Liver (tissue), 9 donors: ENCODE measurements around the gene FLNA. TPM values are rescaled to one million over a fixed set of nuclear protein-coding genes. Genes with fewer than 3 reads are reported as not detected.

ENCODE experiments used
- DNase-seq: peaks from one replicate; pipeline ENCODE4 v3.0.0-alpha.2; 2017; ENCODE audit warnings: low spot score
- H3K27ac ChIP-seq, 2 donors: one replicate each; pipeline ENCODE4 v1.7.0; 2013; ENCODE audit warnings: inconsistent platforms in 2 of 2, low read length in 2 of 2, control low read depth in 1 of 2, low read depth in 1 of 2, mild to moderate bottlenecking in 1 of 2
- H3K27me3 ChIP-seq, 4 donors: one replicate each; pipeline versions ENCODE4 v1.6.1 to v1.7.0; 2013; ENCODE audit warnings: low read length in 3 of 4, inconsistent platforms in 1 of 4, mild to moderate bottlenecking in 1 of 4, moderate library complexity in 1 of 4; ENCODE audit not compliant: control insufficient read depth in 4 of 4, insufficient read depth in 4 of 4
- H3K36me3 ChIP-seq, 4 donors: one replicate each; pipeline versions ENCODE4 v1.6.1 to v1.7.0; 2013; ENCODE audit warnings: low read length in 3 of 4, mild to moderate bottlenecking in 3 of 4, low read depth in 1 of 4, moderate library complexity in 1 of 4; ENCODE audit not compliant: control insufficient read depth in 4 of 4, insufficient read depth in 3 of 4
- H3K4me1 ChIP-seq, 4 donors: one replicate each; pipeline versions ENCODE4 v1.6.1 to v1.7.0; 2013; ENCODE audit warnings: low read length in 3 of 4, mild to moderate bottlenecking in 3 of 4, moderate library complexity in 1 of 4; ENCODE audit not compliant: control insufficient read depth in 4 of 4, insufficient read depth in 4 of 4
- H3K4me3 ChIP-seq, 3 donors: one replicate each; pipeline versions ENCODE4 v1.6.1 to v1.7.0; 2013; ENCODE audit warnings: low read length in 3 of 3, control low read depth in 1 of 3, low read depth in 1 of 3, mild to moderate bottlenecking in 1 of 3
- H3K9ac ChIP-seq, 2 donors: one replicate each; pipeline ENCODE4 v1.7.0; 2013; ENCODE audit warnings: low read length in 2 of 2, mild to moderate bottlenecking in 2 of 2, moderate library complexity in 2 of 2, control low read depth in 1 of 2, low read depth in 1 of 2
- H3K9me3 ChIP-seq, 4 donors: one replicate each; pipeline versions ENCODE4 v1.6.1 to v1.7.0; 2013; ENCODE audit warnings: low read length in 3 of 4; ENCODE audit not compliant: control insufficient read depth in 4 of 4
- ATF3 ChIP-seq: IDR thresholded peaks from 2 replicates; pipeline ENCODE4 v1.6.1; 2016; ENCODE audit warnings: antibody characterized with exemption
- CTCF ChIP-seq: fragments of 150-350 bp; IDR thresholded peaks from 2 replicates; pipeline ENCODE4 v1.5.1; 2017; ENCODE audit warnings: improper control_type of control experiment, low read depth, low read length; ENCODE audit not compliant: missing input control
- EGR1 ChIP-seq, 2 donors: IDR thresholded peaks; 2 replicates each; pipeline ENCODE4 v1.6.1; 2016 to 2018; ENCODE audit warnings: antibody characterized with exemption in 2 of 2, low read depth in 2 of 2
- FOXA1 ChIP-seq: IDR thresholded peaks from 2 replicates; pipeline ENCODE4 v1.6.1; 2016; ENCODE audit warnings: antibody characterized with exemption
- FOXA2 ChIP-seq: IDR thresholded peaks from 2 replicates; pipeline ENCODE4 v1.6.1; 2016; ENCODE audit warnings: antibody characterized with exemption
- GABPA ChIP-seq, 2 donors: IDR thresholded peaks in 1 of 2; conservative IDR thresholded peaks in 1 of 2; 2 replicates each; pipeline ENCODE4 v1.6.1; 2016; ENCODE audit warnings: antibody characterized with exemption in 2 of 2, mild to moderate bottlenecking in 1 of 2, moderate library complexity in 1 of 2
- HNF4A ChIP-seq, 2 donors: conservative IDR thresholded peaks; 2 replicates each; pipeline ENCODE4 v1.6.1; 2016; ENCODE audit warnings: antibody characterized with exemption in 2 of 2, mild to moderate bottlenecking in 2 of 2
- JUND ChIP-seq, 2 donors: IDR thresholded peaks; 2 replicates each; pipeline ENCODE4 v1.6.1; 2016; ENCODE audit warnings: antibody characterized with exemption in 2 of 2
- NR2F2 ChIP-seq: IDR thresholded peaks from 2 replicates; pipeline ENCODE4 v1.6.1; 2016; ENCODE audit warnings: antibody characterized with exemption
- RAD21 ChIP-seq, 2 donors: IDR thresholded peaks; 2 replicates each; pipeline ENCODE4 v1.6.1; 2016; ENCODE audit warnings: antibody characterized with exemption in 2 of 2, mild to moderate bottlenecking in 2 of 2
- REST ChIP-seq: IDR thresholded peaks from 2 replicates; pipeline ENCODE4 v1.6.1; 2016; ENCODE audit warnings: antibody characterized with exemption, mild to moderate bottlenecking
- RXRA ChIP-seq, 2 donors: IDR thresholded peaks; 2 replicates each; pipeline ENCODE4 v1.6.1; 2017 to 2018; ENCODE audit warnings: antibody characterized with exemption in 2 of 2, mild to moderate bottlenecking in 1 of 2
- SP1 ChIP-seq: IDR thresholded peaks from 2 replicates; pipeline ENCODE4 v1.6.1; 2018; ENCODE audit warnings: antibody characterized with exemption, mild to moderate bottlenecking
- TAF1 ChIP-seq: conservative IDR thresholded peaks from 2 replicates; pipeline ENCODE4 v1.6.1; 2016; ENCODE audit warnings: antibody characterized with exemption, mild to moderate bottlenecking
- YY1 ChIP-seq: IDR thresholded peaks from 2 replicates; pipeline ENCODE4 v1.6.1; 2016; ENCODE audit warnings: antibody characterized with exemption, mild to moderate bottlenecking
- ZBTB33 ChIP-seq: IDR thresholded peaks from 2 replicates; pipeline ENCODE4 v1.6.1; 2016; ENCODE audit warnings: antibody characterized with exemption
- WGBS: extraction: QIAGEN DNeasy Blood & Tissue Kit; methylation state at CpG from one replicate; pipeline ENCODE4 v1.1.7; 2013; 5-methylcytosine and 5-hydroxymethylcytosine counted together
- polyA plus RNA-seq, 2 donors: library from polyadenylated mRNA; stranded (reverse) in 1 of 2; unstranded in 1 of 2; fragments of 200-250 nt in 1 of 2; fragments of >200 nt in 1 of 2; fragmentation: Nextera tagmentation in 1 of 2; extraction: Ambion mirVana in 1 of 2; gene quantifications; one replicate each; pipeline versions ENCODE4 v1.2.1 to v1.2.3, GENCODE V29; 2013 to 2015
- total RNA-seq, 2 donors: library from RNA; depleted of rRNA; stranded (reverse); fragments of >200 nt; gene quantifications; one replicate each; pipeline ENCODE4 v1.2.3, GENCODE V29; 2014
- TF ChIP-seq, protein P1 (sequence below): IDR thresholded peaks from 2 replicates; pipeline ENCODE4 v1.6.1; 2016; ENCODE audit warnings: antibody characterized with exemption
- donor health status: healthy.
- donor health status: healthy.
- donor health status: healthy.
- donor health status: healthy.
- donor health status: healthy.

FLNA gene
- total and polyA plus RNA-seq, 4 donors: 23.4 to 152 (median 118) TPM

DNA sequence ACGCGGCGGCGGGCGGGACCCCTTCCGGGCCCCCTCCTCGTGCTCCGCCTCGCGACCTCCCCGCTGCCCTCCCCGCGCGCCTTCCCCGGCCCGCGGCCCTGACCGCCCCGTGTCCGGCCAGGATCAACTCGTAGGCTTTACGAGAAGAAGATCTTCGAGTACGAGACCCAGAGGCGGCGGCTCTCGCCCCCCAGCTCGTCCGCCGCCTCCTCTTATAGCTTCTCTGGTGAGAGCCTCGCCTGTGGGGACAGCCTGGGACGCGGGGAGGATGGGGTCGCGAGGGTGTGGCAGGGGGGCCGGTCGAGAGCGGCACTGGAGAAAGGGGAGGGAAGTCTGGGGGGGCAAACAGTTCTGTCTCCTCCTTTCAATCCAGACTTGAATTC, 5.1 kb upstream of the FLNA start:
- under 1% methylated on average over 38 of the region's 38 CpGs for WGBS
- DNase-seq: no peak

DNA sequence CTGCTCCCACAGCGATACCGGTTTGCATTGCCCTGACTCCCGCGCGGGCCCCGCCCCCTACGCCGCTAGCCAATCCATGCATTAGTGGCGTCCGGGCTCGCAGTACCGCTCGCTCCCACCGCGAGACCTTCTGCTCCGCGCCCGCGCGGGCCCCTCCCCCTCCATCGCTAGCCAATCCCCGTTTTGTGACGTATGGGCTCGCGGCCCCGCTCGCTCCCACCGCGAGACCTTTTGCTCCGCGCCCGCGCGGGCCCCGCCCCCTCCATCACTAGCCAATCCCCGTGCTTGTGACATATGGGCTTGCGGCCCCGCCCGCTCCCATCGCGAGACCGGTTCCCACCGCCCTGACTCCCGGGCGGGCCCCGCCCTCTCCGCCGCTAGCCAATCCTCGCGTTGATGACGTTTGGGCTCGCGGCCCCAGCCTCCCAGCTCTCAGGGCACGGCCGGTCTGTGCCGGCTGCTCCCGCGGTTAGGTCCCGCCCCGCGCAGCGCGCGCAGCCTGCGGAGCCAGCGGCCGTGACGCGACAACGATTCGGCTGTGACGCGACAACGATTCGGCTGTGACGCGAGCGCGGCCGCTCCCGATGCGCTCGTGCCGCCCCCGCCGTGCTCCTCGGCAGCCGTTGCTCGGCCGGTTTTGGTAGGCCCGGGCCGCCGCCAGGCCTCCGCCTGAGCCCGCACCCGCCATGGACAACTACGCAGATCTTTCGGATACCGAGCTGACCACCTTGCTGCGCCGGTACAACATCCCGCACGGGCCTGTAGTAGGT, 4.5 kb upstream of the FLNA start, which contains the start of gene EMD:
TSS of gene EMD (plus strand) at position 497 of the 770 bp plus-strand sequence. CDS start at position 687, 190 bp downstream.
- under 1% methylated on average over 103 of the region's 103 CpGs for WGBS

More for the DNA sequence above, 5.1 kb upstream of the FLNA start:
- Histone ChIP-seq H3K27ac (peak overlapping the region; percentile 96 to 98), H3K4me3 (peak overlapping the region; percentile 69 to 78 (median 72)), H3K9me3 (no peaks in the 10 kb centered on the region), H3K9ac (peak overlapping the region; percentile 87 to 91), H3K27me3 (no peaks in the 10 kb centered on the region), H3K36me3 (no peaks in the 10 kb centered on the region), H3K4me1 (peaks cover 6 to 11% (median 7%) of the 10 kb centered on the region in 4 donors)
- TF ChIP-seq RXRA (IDR thresholded peaks at IDR 0.05): no peak
- no peak for TF ChIP-seq RAD21 (IDR thresholded peaks at IDR 0.05)
- TF ChIP-seq ZBTB33: no peak
- no peak for TF ChIP-seq SP1
- TF ChIP-seq HNF4A (conservative IDR thresholded peaks at IDR 0.05): no peak
- TF ChIP-seq YY1: no peak

More for the DNA sequence above, 4.5 kb upstream of the FLNA start, which contains the start of gene EMD:
- peak; percentile 96 for DNase-seq
- Histone ChIP-seq H3K4me1 (peaks cover 4 to 11% (median 7%) of the 10 kb centered on the region in 4 donors), H3K4me3 (peak within 1 kb of the TSS; percentile 69 to 78 (median 72)), H3K9ac (peak within 1 kb of the TSS; percentile 87 to 91), H3K9me3 (no peaks in the 10 kb centered on the region), H3K27me3 (no peaks in the 10 kb centered on the region), H3K27ac (peak within 1 kb of the TSS; percentile 96 to 98), H3K36me3 (no peaks in the 10 kb centered on the region)
- TF ChIP-seq ATF3 (no peak), ZBTB33 (peak; percentile 98), JUND (IDR thresholded peaks at IDR 0.05) (no peak), REST (peak; percentile 75), TAF1 (no peak), FOXA1 (peak; percentile 8), RAD21 (IDR thresholded peaks at IDR 0.05) (no peak), RXRA (IDR thresholded peaks at IDR 0.05) (peak; percentile 32 to 40), GABPA (IDR thresholded peaks at IDR 0.05 in 1 of 2, conservative IDR thresholded peaks at IDR 0.05 in 1 of 2) (peak in 1 of 2 donors; percentile 41), NR2F2 (peak; percentile 11), CTCF (peak; percentile 18), FOXA2 (no peak), SP1 (peak; percentile 96), EGR1 (IDR thresholded peaks at IDR 0.05; ENCODE audit: low read depth in 2 of 2) (no peak), HNF4A (conservative IDR thresholded peaks at IDR 0.05) (no peak)
- TF ChIP-seq, protein P1, sequence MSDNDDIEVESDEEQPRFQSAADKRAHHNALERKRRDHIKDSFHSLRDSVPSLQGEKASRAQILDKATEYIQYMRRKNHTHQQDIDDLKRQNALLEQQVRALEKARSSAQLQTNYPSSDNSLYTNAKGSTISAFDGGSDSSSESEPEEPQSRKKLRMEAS: no peak
